ENCODE results near the gene PHACTR1.
A peak's percentile ranks its signal among the peaks of the same experiment; 100 is the strongest.
"Not testable (repeated sequence)": the region's sequence is repeated elsewhere in the genome, so short reads cannot be mapped to it uniquely, and the experiment has no call there.

The PHACTR1 gene

DNA sequence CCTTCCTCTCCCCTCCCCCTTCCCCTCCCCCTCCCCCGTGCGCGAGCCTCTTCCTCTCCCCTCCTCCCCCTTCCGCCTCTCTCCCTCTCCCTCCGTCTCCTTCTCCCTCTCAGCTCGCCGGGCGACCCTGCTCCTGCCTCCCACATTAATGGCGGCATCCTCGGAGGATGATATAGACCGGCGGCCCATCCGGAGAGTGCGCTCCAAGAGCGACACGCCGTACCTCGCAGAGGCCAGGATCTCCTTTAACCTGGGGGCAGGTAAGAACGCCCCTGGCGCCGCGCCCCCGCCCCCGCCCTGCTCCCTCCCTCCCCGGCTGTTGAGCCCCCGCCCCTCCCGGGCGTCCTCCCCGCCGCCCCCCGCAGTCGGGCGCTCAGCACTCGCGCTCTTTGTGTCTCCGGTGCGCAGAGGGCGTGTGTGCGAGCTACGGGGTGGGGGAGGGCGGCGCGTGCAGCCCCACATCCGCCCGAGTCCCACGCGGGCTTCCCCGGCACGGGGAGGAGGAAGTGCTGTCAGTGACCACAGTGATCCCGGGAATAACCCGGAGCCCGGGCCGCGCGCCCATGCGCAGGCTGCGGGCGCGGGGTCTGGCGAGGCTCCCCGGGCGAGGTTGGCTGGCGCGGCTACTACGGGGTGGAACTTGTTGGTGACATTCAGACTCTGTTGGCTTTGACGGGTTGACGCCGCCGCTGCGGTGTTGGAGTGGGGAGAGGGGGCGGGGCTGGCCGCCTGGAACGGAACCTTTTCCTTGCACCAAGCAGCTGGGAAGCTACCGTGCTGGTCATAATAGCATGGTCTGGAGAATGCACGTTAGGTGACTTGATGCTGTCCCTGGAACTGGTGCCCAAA lies 33.2 kb downstream of the PHACTR1 start:
- no peak for FAIRE-seq
- peak; percentile 32 for DNase-seq (ENCODE audit: low spot score)

DNA sequence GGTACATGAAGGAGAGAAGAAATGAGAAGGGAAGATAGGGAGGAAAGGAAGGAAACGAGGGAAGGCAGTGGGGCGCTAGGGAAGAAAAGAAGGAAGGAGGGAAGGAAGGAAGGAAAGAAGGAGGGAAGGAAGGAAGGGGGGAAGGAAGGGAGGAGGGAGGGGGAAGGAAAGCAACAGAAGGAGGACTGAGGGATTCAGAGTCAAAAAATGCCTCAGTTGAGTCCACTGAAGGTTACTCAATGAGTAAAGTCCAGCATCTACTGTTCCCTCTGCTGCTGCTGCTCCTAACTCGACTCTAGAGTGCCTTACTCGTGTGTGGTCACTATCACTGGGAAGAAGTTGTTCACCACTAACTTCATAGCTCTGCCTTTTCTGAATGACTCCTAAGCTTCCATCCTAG lies 33.8 kb downstream of the PHACTR1 start:
- DNase-seq (ENCODE audit: low spot score) (no peak), FAIRE-seq (no peak)

DNA sequence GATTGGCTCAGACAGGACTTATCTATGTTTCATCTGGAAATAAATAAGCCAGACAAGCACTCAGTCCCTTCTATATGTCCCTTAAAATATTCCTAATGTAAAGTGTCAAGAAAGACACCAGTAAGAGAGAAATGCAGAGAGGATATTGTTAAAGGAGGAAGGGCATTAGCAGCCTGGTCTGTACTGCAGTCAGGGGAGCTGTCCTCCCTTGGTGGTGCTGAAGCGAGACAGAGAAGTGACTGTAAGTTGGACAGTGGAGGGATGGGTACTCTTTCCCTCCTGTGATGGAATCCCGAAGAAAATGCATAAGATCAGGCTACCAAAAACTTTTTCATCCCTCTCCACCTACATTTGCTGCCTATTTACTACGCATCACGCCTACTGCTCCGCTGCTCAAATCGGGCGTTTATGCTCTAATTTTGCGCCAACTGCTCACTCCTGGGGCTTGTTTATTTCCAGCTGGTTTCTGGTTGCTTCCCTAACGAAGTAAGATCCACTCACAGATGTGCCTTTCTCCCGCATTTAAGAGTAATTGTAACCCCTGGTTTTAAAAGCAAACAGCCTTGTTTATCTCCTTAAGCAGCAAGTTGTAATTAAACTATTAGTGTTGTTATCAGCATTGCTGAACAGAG lies 35.2 kb downstream of the PHACTR1 start:
- DNase-seq (ENCODE audit: low spot score) (peak; percentile 67), FAIRE-seq (no peak)

- DNase-seq (ENCODE audit: low spot score), result no peak
- FAIRE-seq, result no peak
Measured at GRCh38 chr6:12753036-12753435, 36.5 kb downstream of the PHACTR1 start.

DNA sequence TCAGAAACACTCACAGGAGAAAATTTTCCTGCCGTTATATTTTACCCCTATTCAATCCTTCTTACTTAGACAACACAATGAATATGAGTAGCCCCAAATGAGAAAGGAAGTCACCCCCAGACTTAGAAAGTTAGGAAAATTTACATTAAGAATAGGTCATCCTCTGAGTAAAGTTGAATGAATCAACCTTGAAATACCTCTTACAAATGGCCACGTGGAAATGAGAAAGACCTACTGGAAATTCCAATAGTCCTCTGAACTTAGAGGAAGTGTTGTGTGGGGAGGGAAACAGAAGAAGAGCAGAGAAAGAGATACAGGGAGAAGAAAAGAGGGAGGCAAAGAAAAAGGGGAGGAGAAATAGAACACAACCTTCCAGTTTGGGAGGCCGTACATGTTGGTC lies 43.7 kb downstream of the PHACTR1 start:
- FAIRE-seq, result no peak

GRCh38 chr6:12760911-12761310 lies 44.3 kb downstream of the PHACTR1 start:
- FAIRE-seq (no peak), DNase-seq (ENCODE audit: low spot score) (no peak)

More for the DNA sequence above, 43.7 kb downstream of the PHACTR1 start:
- no peak for DNase-seq (ENCODE audit: low spot score)

- peak; percentile 42 for DNase-seq (ENCODE audit: low spot score)
- no peak for FAIRE-seq
Measured at GRCh38 chr6:12761376-12762115, 45.0 kb downstream of the PHACTR1 start.

GRCh38 chr6:12762731-12763434 lies 46.3 kb downstream of the PHACTR1 start:
- DNase-seq (ENCODE audit: low spot score); FAIRE-seq: not testable (repeated sequence)

- no peak for DNase-seq (ENCODE audit: low spot score)
- FAIRE-seq, result no peak
Measured at GRCh38 chr6:12766365-12766764, 49.8 kb downstream of the PHACTR1 start.

DNA sequence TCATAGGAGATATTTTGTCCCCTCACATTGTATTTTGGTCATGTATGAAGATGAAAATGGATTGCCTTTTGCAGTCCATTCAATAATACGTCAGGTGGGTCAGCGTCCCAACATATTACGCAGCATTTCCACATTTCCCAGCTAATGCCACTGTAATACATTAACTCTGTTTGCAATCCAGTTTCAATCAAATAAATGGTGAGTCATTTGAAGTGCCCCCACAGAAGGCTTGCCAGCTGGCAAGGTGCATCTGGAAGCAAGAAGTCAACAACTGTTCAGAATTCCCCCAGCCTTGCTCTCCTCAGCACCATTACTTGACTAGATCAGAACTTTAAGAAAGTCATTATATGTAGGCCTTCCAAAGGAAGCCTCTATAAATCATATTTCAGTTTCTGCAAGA lies 50.4 kb downstream of the PHACTR1 start:
- FAIRE-seq (no peak), DNase-seq (ENCODE audit: low spot score) (no peak)

- DNase-seq (ENCODE audit: low spot score) (no peak), FAIRE-seq (no peak)
Measured at GRCh38 chr6:12769556-12770256, 53.1 kb downstream of the PHACTR1 start.

DNA sequence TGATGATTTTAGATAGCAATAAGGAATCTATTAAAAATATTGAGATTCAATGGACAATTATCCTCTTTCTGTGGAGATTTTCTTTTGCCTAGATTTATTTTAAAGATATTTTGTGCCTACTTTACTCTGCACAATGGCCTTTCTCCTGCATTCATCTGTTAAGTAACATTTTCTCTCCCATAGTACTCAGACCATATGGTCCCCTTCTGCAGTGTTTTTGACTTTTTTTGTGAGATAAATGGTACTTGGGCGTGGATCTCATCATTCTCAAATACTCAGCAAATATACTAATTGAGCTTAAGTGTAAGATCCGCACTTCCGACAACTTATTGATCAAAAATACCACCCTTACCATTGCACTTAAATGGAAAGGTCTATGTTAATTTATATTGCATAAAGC lies 55.8 kb downstream of the PHACTR1 start:
- DNase-seq (ENCODE audit: low spot score), result no peak

GRCh38 chr6:12776291-12776690 lies 59.7 kb downstream of the PHACTR1 start:
- no peak for FAIRE-seq
- DNase-seq (ENCODE audit: low spot score), result no peak

More for the DNA sequence above, 55.8 kb downstream of the PHACTR1 start:
- FAIRE-seq, result no peak

DNA sequence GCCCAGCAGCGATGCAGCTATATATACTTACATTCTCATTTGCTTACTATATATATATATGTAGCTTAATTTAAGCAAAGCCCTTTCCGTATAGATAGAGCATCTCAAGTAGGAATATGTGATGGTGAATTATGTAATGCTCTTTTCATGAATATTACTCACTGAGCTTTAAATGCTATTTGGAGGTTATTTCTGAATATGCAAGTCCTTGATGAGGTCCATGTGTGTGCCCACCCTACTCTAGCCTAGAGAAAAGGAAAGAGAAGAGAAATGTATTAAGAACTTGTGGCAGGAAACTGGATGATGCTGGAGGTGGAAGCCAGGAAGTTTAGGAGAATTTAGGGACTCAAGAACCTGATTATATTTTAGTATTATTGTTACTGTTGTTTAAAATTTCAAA lies 63.2 kb downstream of the PHACTR1 start:
- no peak for FAIRE-seq
- no peak for DNase-seq (ENCODE audit: low spot score)

GRCh38 chr6:12782136-12782535 lies 65.6 kb downstream of the PHACTR1 start:
- FAIRE-seq (no peak), DNase-seq (ENCODE audit: low spot score) (no peak)

GRCh38 chr6:12785301-12785700 lies 68.7 kb downstream of the PHACTR1 start:
- FAIRE-seq, result no peak
- no peak for DNase-seq (ENCODE audit: low spot score)

GRCh38 chr6:12785921-12786320 lies 69.4 kb downstream of the PHACTR1 start:
- DNase-seq (ENCODE audit: low spot score), result no peak
- FAIRE-seq, result no peak

DNA sequence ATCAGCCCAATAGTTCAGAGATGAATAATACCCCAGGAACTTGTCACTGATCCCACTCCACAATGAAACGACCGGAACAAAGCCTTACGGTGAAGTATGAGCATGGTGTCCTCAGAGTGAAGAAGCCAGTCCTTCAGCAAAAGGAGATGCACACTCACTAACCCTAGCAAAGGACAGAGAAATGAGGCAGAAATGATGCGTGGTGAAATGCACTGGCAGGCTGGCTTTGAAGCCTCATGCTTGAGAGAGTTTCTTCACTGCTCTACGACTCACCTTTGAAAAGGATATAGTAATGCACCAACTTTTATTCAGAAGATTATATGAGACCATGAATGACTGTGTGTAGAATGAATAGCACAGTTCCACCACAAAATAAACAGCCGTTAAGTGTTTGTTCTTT lies 74.8 kb downstream of the PHACTR1 start:
- no peak for DNase-seq (ENCODE audit: low spot score)

GRCh38 chr6:12798326-12798725 lies 81.8 kb downstream of the PHACTR1 start:
- FAIRE-seq (no peak), DNase-seq (ENCODE audit: low spot score) (no peak)

More for the DNA sequence above, 74.8 kb downstream of the PHACTR1 start:
- FAIRE-seq, result no peak

GRCh38 chr6:12800120-12800519 lies 83.6 kb downstream of the PHACTR1 start:
- FAIRE-seq (no peak), DNase-seq (ENCODE audit: low spot score) (no peak)

DNA sequence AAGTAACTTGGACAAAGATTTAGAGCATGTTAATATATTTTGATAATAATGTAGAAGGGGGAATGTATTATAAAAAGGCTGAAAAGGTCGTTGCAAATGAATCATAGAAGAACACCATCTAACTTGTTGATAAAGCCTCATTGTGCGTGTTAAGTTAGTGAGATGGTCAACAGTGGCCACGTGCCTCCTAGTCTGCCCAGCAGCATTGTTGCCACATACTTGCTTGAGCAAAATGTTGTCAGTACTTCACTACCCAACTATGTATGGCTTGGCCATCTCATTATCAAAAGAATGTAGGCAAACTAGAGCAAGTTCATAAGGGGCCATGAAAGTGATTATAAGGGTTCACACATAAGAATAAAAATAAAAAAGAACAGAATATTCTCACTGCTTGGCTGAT lies 84.6 kb downstream of the PHACTR1 start:
- FAIRE-seq (no peak), DNase-seq (ENCODE audit: low spot score) (no peak)
